HG03064 (cell line): Measurements from ENCODE around the gene ADAR.

Experiments
- ATAC-seq: cut with Tn5 transposase; IDR thresholded peaks from one replicate; pipeline ENCODE4 v1.9.1; 2021; ENCODE audit warnings: low read depth; ENCODE audit not compliant: unreplicated experiment

The ADAR gene

GRCh38 chr1:154533952-154534844 lies 73.8 kb downstream of the ADAR start:
- ATAC-seq: no peak
